ENCODE data around the gene CRADD. TPM values are rescaled to one million over a fixed set of nuclear protein-coding genes. Genes with fewer than 3 reads are reported as not detected.

The CRADD gene
- total RNA-seq, 1 donor from 2014 or later: 41.2 TPM

DNA sequence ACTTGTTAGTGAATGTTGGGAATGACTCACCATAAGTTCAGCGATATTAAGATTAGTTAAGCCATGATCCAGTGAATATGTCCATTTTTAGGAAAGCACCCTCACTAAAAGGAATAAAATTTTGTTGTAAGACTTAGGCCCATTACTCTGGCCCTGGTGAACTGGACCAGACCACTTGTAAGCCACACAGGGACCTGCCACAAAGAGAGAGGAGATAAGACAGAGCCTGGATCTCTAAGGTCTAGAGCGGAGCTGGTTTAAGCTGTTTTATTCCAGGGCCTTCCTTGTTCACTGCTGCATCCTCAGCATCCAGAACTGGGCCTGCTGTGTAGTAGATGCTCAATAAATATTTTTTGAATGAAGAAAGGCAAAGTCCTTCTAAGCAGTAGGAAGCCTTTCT lies 79.1 kb downstream of the CRADD start:
- TF ChIP-seq, protein P1, sequence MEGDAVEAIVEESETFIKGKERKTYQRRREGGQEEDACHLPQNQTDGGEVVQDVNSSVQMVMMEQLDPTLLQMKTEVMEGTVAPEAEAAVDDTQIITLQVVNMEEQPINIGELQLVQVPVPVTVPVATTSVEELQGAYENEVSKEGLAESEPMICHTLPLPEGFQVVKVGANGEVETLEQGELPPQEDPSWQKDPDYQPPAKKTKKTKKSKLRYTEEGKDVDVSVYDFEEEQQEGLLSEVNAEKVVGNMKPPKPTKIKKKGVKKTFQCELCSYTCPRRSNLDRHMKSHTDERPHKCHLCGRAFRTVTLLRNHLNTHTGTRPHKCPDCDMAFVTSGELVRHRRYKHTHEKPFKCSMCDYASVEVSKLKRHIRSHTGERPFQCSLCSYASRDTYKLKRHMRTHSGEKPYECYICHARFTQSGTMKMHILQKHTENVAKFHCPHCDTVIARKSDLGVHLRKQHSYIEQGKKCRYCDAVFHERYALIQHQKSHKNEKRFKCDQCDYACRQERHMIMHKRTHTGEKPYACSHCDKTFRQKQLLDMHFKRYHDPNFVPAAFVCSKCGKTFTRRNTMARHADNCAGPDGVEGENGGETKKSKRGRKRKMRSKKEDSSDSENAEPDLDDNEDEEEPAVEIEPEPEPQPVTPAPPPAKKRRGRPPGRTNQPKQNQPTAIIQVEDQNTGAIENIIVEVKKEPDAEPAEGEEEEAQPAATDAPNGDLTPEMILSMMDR (IDR thresholded peaks at IDR 0.05): no peak
- no peak for TF ChIP-seq EZH2phosphoT487 (IDR thresholded peaks at IDR 0.05)
- no peak for TF ChIP-seq EZH2 (IDR thresholded peaks at IDR 0.05)
- peaks cover 5% of the 10 kb centered on the region for H3K27me3 Mint-ChIP-seq (ENCODE audit: insufficient read depth, low read depth)
- no peaks in the 10 kb centered on the region for H3K4me1 ChIP-seq
- no peak overlapping the region for H3K4me3 Mint-ChIP-seq
- peaks cover 20% of the 10 kb centered on the region for H3K9me3 Mint-ChIP-seq
- no peak overlapping the region for H3K27ac Mint-ChIP-seq
- H3K4me1 Mint-ChIP-seq: peaks cover 12% of the 10 kb centered on the region
- H3K4me3 ChIP-seq: no peak overlapping the region
- peaks cover 9% of the 10 kb centered on the region for H3K36me3 Mint-ChIP-seq
- H3K79me2 ChIP-seq (ENCODE audit: low read depth): no peaks in the 10 kb centered on the region
- no peak overlapping the region for H3K9ac ChIP-seq
- H4K20me1 ChIP-seq (ENCODE audit: low read depth): no peaks in the 10 kb centered on the region
- H3K36me3 ChIP-seq: no peaks in the 10 kb centered on the region
- H3K9me3 ChIP-seq (ENCODE audit: low read depth): no peaks in the 10 kb centered on the region
- no peaks in the 10 kb centered on the region for H3K27me3 ChIP-seq
- H3F3A ChIP-seq (ENCODE audit: low read depth): no peaks in the 10 kb centered on the region
- H3K4me2 ChIP-seq: no peak overlapping the region
- no peak overlapping the region for H3K27ac ChIP-seq
- no peak overlapping the region for H2AFZ ChIP-seq (replicated peaks)
- DNase-seq (ENCODE audit: low spot score): no peak

DNA sequence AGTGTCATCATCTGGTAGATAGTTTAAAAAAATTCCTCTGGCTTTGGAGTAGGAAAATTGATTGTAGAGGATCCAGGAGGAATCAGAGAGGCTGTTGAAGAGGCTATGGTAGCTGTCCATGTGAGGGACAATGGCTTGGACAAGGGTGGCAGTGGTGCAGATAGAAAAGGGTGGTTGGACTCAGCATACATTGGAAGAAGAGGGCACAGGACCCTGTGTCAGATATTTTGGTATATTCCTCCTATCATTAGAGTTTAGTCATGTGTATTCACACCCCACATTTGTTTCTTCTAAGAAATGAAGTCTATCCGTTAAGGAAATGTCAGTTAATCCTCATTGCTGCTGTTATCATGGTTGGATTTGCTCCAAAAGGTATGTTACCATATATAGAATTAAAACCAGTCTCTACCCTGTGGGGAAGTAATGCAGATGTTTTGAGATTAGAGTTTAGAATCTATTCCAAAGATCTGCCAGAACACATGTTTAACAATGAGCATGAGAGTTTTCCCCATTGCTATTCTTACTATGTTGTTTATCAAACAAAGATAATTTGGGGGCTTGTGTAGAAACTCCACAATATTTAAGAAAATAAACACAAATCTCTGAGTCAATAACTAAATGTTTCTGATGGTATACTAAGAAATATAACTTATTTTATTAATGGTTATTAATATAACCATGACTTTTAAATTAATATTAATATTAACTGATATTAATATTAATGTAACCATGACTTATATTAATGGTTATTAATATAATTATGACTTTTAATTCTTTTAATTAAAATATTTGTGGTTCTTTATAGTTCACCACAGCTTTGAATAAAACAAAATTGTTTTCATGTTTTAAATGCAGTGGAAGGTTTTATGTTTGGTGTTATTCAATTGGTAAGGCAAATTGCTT lies 80.9 kb downstream of the CRADD start:
- Histone ChIP-seq H2AFZ (replicated peaks) (no peak overlapping the region), H3K27me3 (no peaks in the 10 kb centered on the region), H4K20me1 (ENCODE audit: low read depth) (no peaks in the 10 kb centered on the region), H3K4me3 (no peak overlapping the region), H3F3A (ENCODE audit: low read depth) (no peaks in the 10 kb centered on the region), H3K4me2 (no peak overlapping the region), H3K79me2 (ENCODE audit: low read depth) (no peaks in the 10 kb centered on the region), H3K36me3 (no peaks in the 10 kb centered on the region), H3K27ac (no peak overlapping the region), H3K9ac (no peak overlapping the region), H3K9me3 (ENCODE audit: low read depth) (no peaks in the 10 kb centered on the region), H3K4me1 (no peaks in the 10 kb centered on the region)
- Mint-ChIP-seq H3K4me3 (no peak overlapping the region), H3K4me1 (peaks cover 15% of the 10 kb centered on the region), H3K27ac (no peak overlapping the region), H3K36me3 (peaks cover 5% of the 10 kb centered on the region), H3K27me3 (ENCODE audit: insufficient read depth, low read depth) (peaks cover 3% of the 10 kb centered on the region), H3K9me3 (peaks cover 13% of the 10 kb centered on the region)
- TF ChIP-seq EZH2 (IDR thresholded peaks at IDR 0.05): no peak
- no peak for TF ChIP-seq EZH2phosphoT487 (IDR thresholded peaks at IDR 0.05)
- TF ChIP-seq, protein P1 (IDR thresholded peaks at IDR 0.05): no peak
- no peak for DNase-seq (ENCODE audit: low spot score)

DNA sequence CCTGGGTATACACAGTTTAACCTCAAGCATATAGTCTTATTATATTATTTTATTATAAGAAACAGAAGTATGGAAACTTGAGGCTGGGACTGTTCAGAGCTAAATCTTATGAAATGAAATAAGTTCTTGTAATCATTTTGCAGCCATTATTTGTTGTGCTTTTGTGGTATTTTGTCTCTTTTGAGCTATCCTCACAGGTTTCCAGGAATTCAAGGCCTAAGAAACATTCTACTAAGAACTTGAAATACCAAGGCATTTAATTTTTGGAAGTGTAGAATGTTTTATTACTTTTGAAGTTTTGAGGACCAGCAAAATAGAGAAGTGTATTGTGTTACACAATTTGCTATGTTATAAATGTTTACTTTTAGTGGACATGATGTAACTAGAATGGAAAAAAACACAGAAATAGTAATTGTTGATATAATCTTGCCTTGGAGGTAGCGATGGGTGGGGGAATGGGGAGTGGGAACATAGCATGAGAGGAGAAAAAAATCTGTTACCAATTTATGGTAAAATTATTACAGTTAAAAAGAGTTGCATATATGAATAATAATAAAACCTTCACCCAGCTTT lies 81.7 kb downstream of the CRADD start:
- Histone ChIP-seq H4K20me1 (ENCODE audit: low read depth) (no peaks in the 10 kb centered on the region), H3K4me2 (no peak overlapping the region), H3K27ac (no peak overlapping the region), H2AFZ (replicated peaks) (no peak overlapping the region), H3K4me1 (peaks cover under 1% of the 10 kb centered on the region), H3K4me3 (no peak overlapping the region), H3K9ac (no peak overlapping the region), H3K36me3 (no peaks in the 10 kb centered on the region), H3K79me2 (ENCODE audit: low read depth) (no peaks in the 10 kb centered on the region), H3F3A (ENCODE audit: low read depth) (no peaks in the 10 kb centered on the region), H3K27me3 (no peaks in the 10 kb centered on the region), H3K9me3 (ENCODE audit: low read depth) (no peaks in the 10 kb centered on the region)
- Mint-ChIP-seq H3K27me3 (ENCODE audit: insufficient read depth, low read depth) (no peaks in the 10 kb centered on the region), H3K27ac (no peak overlapping the region), H3K36me3 (peaks cover 2% of the 10 kb centered on the region), H3K4me1 (peaks cover 17% of the 10 kb centered on the region), H3K9me3 (peaks cover 9% of the 10 kb centered on the region), H3K4me3 (no peak overlapping the region)
- no peak for DNase-seq (ENCODE audit: low spot score)
- TF ChIP-seq, protein P1 (IDR thresholded peaks at IDR 0.05): no peak
- no peak for TF ChIP-seq EZH2phosphoT487 (IDR thresholded peaks at IDR 0.05)
